Right cardiac atrium (tissue), 5 donors: ENCODE data around the gene KIF1B. TPM values are rescaled to one million over a fixed set of nuclear protein-coding genes. Genes with fewer than 3 reads are reported as not detected.
A peak's percentile ranks its signal among the peaks of the same experiment; 100 is the strongest.
"Not testable (repeated sequence)": the region's sequence is repeated elsewhere in the genome, so short reads cannot be mapped to it uniquely, and the experiment has no call there.

Experiments
- ATAC-seq, 2 donors: fragments of 200-7000 bp; cut with Tn5 transposase; one replicate each; pipeline versions ENCODE4 v1.8.0 to v1.9.1; 2020; ENCODE audit warnings: moderate library complexity in 2 of 2, mild to moderate bottlenecking in 1 of 2
- DNase-seq, 3 donors: peaks; one replicate each; pipeline ENCODE4 v3.0.0-alpha.2; 2020
- H3K27ac ChIP-seq: one replicate; pipeline ENCODE4 v1.5.1; 2013; ENCODE audit warnings: mild to moderate bottlenecking, low read length, control low read depth, moderate library complexity
- H3K27me3 ChIP-seq: one replicate; pipeline ENCODE4 v1.6.1; 2013; ENCODE audit not compliant: control insufficient read depth, insufficient read depth
- H3K4me1 ChIP-seq: one replicate; pipeline ENCODE4 v1.6.1; 2013; ENCODE audit warnings: low read length; ENCODE audit not compliant: control insufficient read depth, insufficient read depth
- H3K4me3 ChIP-seq: one replicate; pipeline ENCODE4 v1.5.1; 2013; ENCODE audit warnings: low read length, control low read depth
- H3K9me3 ChIP-seq: one replicate; pipeline ENCODE4 v1.6.1; 2013; ENCODE audit warnings: low read length; ENCODE audit not compliant: control insufficient read depth
- WGBS: extraction: QIAGEN DNeasy Blood & Tissue Kit; methylation state at CpG from one replicate; pipeline ENCODE4 v1.1.7; 2013; 5-methylcytosine and 5-hydroxymethylcytosine counted together
- intact Hi-C, 4 donors: fragments of 100-400 bp; cut with DNase I; formaldehyde crosslinking; loops; one replicate each; pipeline versions ENCODE4 v1.11.0 to v1.14.0; 2022 to 2023
- polyA plus RNA-seq: library from polyadenylated mRNA; stranded (reverse); fragments of 200-250 nt; gene quantifications from one replicate; pipeline ENCODE4 v1.2.3, GENCODE V29; 2013
- total RNA-seq, 4 donors: library from RNA; stranded (reverse); fragmentation: NEBNext Ultra II Directional; extraction: Animal tissue kit (Norgen Biotek cat#: 25700); gene quantifications; one replicate each; pipeline ENCODE4 v1.2.1, GENCODE V29; 2021
- donor health status: healthy with polysubstance abuse.
- donor health status: DM: no; HTN: yes; CAD: no.
- donor health status: DM: no; HTN: no; CAD: no.
- donor health status: DM: no; HTN: yes; CAD: no; lungs with severe emphysema.
- donor health status: DM: yes; HTN: yes; CAD: no.

The KIF1B gene
- total and polyA plus RNA-seq, 5 donors: 23.8 to 67.9 (median 62.2) TPM

DNA sequence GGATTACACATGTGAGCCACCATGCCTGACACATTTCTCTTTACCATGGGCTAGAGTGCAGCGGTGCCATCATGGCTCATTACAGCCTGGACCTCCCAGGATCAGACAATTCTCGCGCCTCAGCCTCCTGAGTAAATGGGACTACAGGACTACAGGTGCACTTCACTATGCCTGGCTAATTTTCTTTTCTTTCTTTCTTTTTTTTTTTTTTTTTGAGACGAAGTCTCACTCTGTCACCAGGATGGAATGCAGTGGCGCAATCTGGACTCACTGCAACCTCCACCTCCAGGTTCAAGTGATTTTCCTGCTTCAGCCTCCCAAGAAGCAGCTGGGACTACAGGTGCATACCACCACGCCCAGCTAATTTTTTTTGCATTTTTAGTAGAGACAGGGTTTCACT lies 14.8 kb upstream of the KIF1B start:
- Histone ChIP-seq H3K4me3 (no peak overlapping the region), H3K27me3 (no peaks in the 10 kb centered on the region), H3K4me1 (no peaks in the 10 kb centered on the region), H3K9me3 (no peaks in the 10 kb centered on the region), H3K27ac (no peak overlapping the region)
- 87% methylated on average over 6 of the region's 6 CpGs for WGBS
- ATAC-seq (no peak), DNase-seq (no peak)
- intact Hi-C loops: no loop called here

DNA sequence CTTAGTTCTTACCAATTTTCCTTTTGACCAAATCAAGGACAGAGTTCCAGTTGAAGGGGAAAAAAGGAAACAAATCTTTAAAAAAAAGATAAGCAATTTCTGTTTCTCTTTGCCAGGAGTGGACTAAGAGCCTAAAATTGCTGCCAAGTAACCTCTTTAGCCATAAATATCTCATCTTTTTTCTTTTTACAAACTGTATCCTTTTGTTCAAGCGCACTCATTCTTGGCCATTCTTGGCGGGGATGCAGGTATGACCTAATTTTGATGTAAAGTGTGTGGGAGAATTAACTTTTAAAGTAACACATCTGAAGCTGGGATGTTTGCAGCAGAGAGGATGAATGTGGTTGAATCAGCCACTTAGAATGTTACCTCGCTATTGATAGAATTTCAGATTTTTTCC lies 13.4 kb upstream of the KIF1B start:
- 34% methylated on average over 3 of the region's 3 CpGs for WGBS
- intact Hi-C loops: no loop called here
- no peaks in the 10 kb centered on the region for H3K27me3 ChIP-seq
- no peaks in the 10 kb centered on the region for H3K9me3 ChIP-seq
- no peak for DNase-seq
- ATAC-seq: no peak
- no peak overlapping the region for H3K27ac ChIP-seq
- no peak overlapping the region for H3K4me3 ChIP-seq
- no peaks in the 10 kb centered on the region for H3K4me1 ChIP-seq

DNA sequence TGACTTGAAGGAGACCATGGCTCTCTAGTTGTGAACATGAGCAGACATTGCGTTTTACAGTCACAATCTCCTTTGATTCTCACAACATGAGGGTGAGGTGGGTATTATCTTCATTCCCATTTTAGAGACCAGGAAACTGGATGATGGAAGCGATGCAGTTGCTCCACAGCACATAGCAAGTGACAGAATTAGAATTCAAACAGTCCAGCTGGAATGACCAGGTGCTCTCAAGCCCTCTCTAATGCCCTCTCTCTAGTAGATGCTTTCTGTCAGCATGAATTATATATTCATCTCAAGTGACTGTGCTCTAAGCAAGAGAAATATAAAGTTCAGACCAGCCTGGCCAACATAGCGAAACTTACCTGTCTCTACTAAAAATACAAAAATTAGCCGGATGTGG lies 9.8 kb upstream of the KIF1B start:
- Histone ChIP-seq H3K4me3 (no peak overlapping the region), H3K27ac (no peak overlapping the region), H3K9me3 (no peaks in the 10 kb centered on the region), H3K27me3 (no peaks in the 10 kb centered on the region), H3K4me1 (no peaks in the 10 kb centered on the region)
- no peak for DNase-seq
- intact Hi-C loops: no loop called here
- ATAC-seq: no peak
- WGBS: 92% methylated on average over 4 of the region's 4 CpGs

GRCh38 chr1:10204003-10204642 lies 6.2 kb upstream of the KIF1B start:
- no peak for DNase-seq
- Histone ChIP-seq H3K4me3 (no peak overlapping the region), H3K9me3 (no peaks in the 10 kb centered on the region), H3K27me3 (no peaks in the 10 kb centered on the region), H3K4me1 (no peaks in the 10 kb centered on the region), H3K27ac (no peak overlapping the region)
- WGBS: 68% methylated on average over 7 of the region's 7 CpGs
- ATAC-seq: no peak
- intact Hi-C loops: no loop called here

DNA sequence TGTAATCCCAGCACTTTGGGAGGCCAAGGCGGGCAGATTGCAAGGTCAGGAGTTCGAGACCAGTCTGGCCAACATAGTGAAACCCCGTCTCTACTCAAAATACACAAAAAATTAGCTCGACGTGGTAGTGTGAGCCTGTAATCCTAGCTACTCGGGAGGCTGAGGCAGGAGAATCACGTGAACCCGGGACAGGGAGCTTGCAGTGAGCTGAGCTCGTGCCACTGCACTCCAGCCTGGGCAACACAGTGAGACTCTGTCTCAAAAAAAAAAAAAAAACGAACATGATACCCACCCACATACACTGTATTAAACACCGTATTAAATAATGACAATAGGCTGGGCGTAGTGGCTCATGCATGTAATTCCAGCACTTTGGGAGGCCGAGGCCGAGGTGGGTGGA lies 5.2 kb upstream of the KIF1B start:
- H3K27ac ChIP-seq, H3K27me3 ChIP-seq, DNase-seq, H3K9me3 ChIP-seq, H3K4me3 ChIP-seq, H3K4me1 ChIP-seq, ATAC-seq, intact Hi-C loops: not testable (repeated sequence)
- 83% methylated on average over 14 of the region's 14 CpGs for WGBS

GRCh38 chr1:10207810-10208209 lies 2.6 kb upstream of the KIF1B start:
- Histone ChIP-seq H3K4me3 (no peak overlapping the region), H3K27me3 (no peaks in the 10 kb centered on the region), H3K4me1 (no peaks in the 10 kb centered on the region), H3K27ac (no peak overlapping the region), H3K9me3 (no peaks in the 10 kb centered on the region)
- ATAC-seq (no peak), DNase-seq (no peak)
- intact Hi-C loops: no loop called here
- 91% methylated on average over 3 of the region's 3 CpGs for WGBS

DNA sequence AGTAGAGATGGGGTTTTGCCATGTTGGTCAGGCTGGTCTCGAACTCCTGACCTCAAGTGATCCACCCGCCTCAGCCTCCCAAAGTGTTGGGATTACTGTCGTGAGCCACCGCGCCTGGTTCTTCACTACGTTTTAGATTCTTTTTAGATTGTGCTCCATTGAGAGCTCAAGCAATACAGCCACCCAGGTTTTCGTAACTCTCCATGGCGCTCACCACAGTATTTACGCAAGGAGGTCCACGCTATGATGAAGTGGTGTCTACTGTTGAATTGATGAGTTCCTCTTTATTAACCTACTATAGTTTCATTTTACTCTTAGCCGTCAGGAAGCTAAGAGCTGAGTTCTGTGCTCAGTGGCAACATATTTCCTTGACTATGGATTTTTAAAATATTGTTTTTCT lies 1.8 kb upstream of the KIF1B start:
- Histone ChIP-seq H3K27ac (no peak overlapping the region), H3K4me1 (no peaks in the 10 kb centered on the region), H3K9me3 (no peaks in the 10 kb centered on the region), H3K27me3 (no peaks in the 10 kb centered on the region), H3K4me3 (no peak overlapping the region)
- DNase-seq: no peak
- 86% methylated on average over 11 of the region's 11 CpGs for WGBS
- intact Hi-C loops: no loop called here
- no peak for ATAC-seq

DNA sequence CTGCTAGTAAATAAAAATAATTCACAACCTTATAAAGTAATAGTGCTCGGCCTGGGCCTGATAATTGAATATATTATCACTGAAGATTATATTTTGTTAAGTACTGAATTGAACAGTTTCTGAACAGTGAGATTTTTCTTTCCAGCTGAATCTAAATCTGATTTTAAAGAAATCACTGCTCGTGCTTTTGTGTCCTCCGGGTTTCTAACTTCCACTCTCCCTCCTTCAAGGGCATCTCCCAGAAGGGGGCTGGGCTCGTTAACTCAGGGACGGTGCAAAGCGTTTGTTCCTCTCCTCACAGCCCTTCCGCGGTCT lies 823 bp upstream of the KIF1B start:
- Histone ChIP-seq H3K9me3 (no peaks in the 10 kb centered on the region), H3K4me1 (peaks cover 3% of the 10 kb centered on the region), H3K27ac (peak overlapping the region; percentile 98), H3K27me3 (no peaks in the 10 kb centered on the region), H3K4me3 (peak overlapping the region; percentile 76)
- ATAC-seq: no peak
- DNase-seq: no peak
- intact Hi-C loops: no loop called here
- 3% methylated on average over 8 of the region's 8 CpGs for WGBS

- under 1% methylated on average over 69 of the region's 69 CpGs for WGBS
- DNase-seq (peak; percentile 96 to 97 (median 96)), ATAC-seq (peak; percentile 72 to 77)
- intact Hi-C loops: loop anchor here in 3 of 4 donors (5.0 to 10.0 kb wide), 5 partner anchors 41 to 126 kb away; no protein-coding TSS in a partner anchor
- Histone ChIP-seq H3K4me1 (peaks cover 3% of the 10 kb centered on the region), H3K27ac (peak overlapping the region; percentile 100), H3K4me3 (peak overlapping the region; percentile 81), H3K27me3 (no peaks in the 10 kb centered on the region), H3K9me3 (no peaks in the 10 kb centered on the region)
These were observed 753 bp downstream of the KIF1B start for GRCh38 chr1:10210841-10211804.

DNA sequence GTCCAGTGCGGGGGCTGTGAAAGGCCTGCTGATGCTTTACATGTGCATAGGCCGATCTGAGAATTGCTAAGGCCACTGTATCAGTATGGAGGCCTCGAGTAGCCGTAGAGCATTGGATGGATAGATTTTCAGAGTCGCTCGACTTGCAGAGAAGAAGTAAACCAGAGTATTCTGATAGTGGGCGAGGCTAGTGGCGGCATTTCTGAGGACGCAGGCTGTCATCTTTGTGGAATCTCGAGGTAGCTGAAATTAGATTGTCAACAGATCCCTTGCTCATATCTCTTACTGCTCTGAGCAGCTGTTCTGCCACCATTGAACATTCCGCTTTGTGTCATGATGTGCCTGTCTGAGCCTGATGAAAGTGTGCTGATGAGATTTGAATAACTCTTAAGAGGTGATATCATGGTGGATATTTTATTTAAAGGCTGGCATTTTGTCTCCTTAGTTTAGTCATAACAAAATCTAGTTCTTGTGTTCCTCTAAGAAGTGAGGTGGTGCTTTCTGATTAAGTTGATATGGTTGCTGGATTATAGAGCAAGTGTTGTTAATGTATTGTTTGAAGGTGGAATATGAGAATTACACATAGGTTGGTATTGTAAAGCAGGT lies 1.5 kb downstream of the KIF1B start:
- 18% methylated on average over 11 of the region's 11 CpGs for WGBS
- Histone ChIP-seq H3K27me3 (no peaks in the 10 kb centered on the region), H3K27ac (peak overlapping the region; percentile 65), H3K4me1 (peaks cover 5% of the 10 kb centered on the region), H3K9me3 (no peaks in the 10 kb centered on the region), H3K4me3 (peak overlapping the region; percentile 81)
- DNase-seq: no peak
- ATAC-seq: peak in 1 of 2 donors; percentile 0
- intact Hi-C loops: loop anchor here in 3 of 4 donors (5.0 to 10.0 kb wide), 5 partner anchors 40 to 125 kb away; no protein-coding TSS in a partner anchor

DNA sequence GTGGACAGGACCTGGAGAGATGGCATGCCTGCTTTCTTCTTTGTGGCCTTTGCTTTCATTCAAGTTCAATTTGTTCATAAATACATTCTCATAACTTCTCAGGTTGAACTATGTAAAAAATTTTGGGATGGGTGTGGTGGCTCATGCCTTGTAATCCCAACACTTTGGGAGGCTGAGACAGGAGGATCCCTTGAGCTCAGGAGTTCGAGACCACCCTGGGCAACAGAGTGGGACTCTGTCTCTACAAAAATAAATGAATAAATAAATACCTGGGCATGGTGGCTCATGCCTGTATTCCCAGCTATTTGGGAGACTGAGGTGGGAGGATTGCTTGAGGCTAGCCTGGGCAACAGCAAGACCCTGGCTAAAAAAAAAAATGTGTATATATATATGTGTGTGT lies 2.1 kb downstream of the KIF1B start:
- no peaks in the 10 kb centered on the region for H3K9me3 ChIP-seq
- peak overlapping the region; percentile 81 for H3K4me3 ChIP-seq
- no peaks in the 10 kb centered on the region for H3K27me3 ChIP-seq
- 80% methylated on average over 1 of the region's 1 CpG for WGBS
- DNase-seq: no peak
- no peak overlapping the region for H3K27ac ChIP-seq
- intact Hi-C loops: loop anchor here in 3 of 4 donors (5.0 to 10.0 kb wide), 5 partner anchors 40 to 125 kb away; no protein-coding TSS in a partner anchor
- no peak for ATAC-seq
- H3K4me1 ChIP-seq: peaks cover 10% of the 10 kb centered on the region
